HFFc6 (cell line): Measurements from ENCODE around the gene LDLR. TPM values are rescaled to one million over a fixed set of nuclear protein-coding genes. Genes with fewer than 3 reads are reported as not detected.

Experiments
- DNase-seq: peaks from one replicate; pipeline ENCODE4 v3.0.0-alpha.2; 2018
- H3K27ac Mint-ChIP-seq: 2 replicates; pipeline ENCODE4 v1.8.0; 2020; ENCODE audit warnings: mild to moderate bottlenecking, mixed read lengths
- H3K27me3 Mint-ChIP-seq: 2 replicates; pipeline ENCODE4 v1.8.0; 2021; ENCODE audit warnings: mild to moderate bottlenecking, moderate library complexity, mixed read lengths; ENCODE audit not compliant: insufficient read depth
- H3K36me3 Mint-ChIP-seq: 2 replicates; pipeline ENCODE4 v1.8.0; 2021; ENCODE audit warnings: low read depth, mixed read lengths
- H3K4me1 Mint-ChIP-seq: 2 replicates; pipeline ENCODE4 v1.8.0; 2020; ENCODE audit warnings: low read depth, mixed read lengths
- H3K4me3 Mint-ChIP-seq: 2 replicates; pipeline ENCODE4 v1.8.0; 2020; ENCODE audit warnings: mild to moderate bottlenecking, moderate library complexity, mixed read lengths
- H3K9me3 Mint-ChIP-seq: 2 replicates; pipeline ENCODE4 v1.8.0; 2020; ENCODE audit warnings: mild to moderate bottlenecking, mixed read lengths
- long read RNA-seq: library from polyadenylated mRNA; unstranded; transcript quantifications from one replicate; pipeline ENCODE4 v2.0.0, GENCODE V29; 2019
- total RNA-seq, 6 experiments: library from RNA; stranded (reverse); fragmentation: NEBNext Ultra II Directional; extraction: Animal tissue kit (Norgen Biotek cat#: 25700); gene quantifications; 2 replicates in 1 of 6; 3 replicates in 5 of 6; pipeline ENCODE4 v1.2.3, GENCODE V29; 2021
- TF ChIP-seq, protein P1 (sequence below): fragments of 200-600 bp; sonication (generic); IDR thresholded peaks from 2 replicates; pipeline ENCODE4 v1.5.0; 2021; ENCODE audit warnings: antibody characterized with exemption, mild to moderate bottlenecking

LDLR gene
- 10 to 100 TPM; 22.8 to 34.3 (median 28.0) TPM for total RNA-seq
- long read RNA-seq, partial matches to known transcripts, result 2 of 11 reads
- long read RNA-seq, other reads (novel, unspliced or antisense), result 5 of 11 reads

GRCh38 chr19:11089254-11090013 is at the start of gene LDLR:
LDLR (plus strand) TSS chr19:11089463; CDS start chr19:11089549, 86 bp downstream.
- peak within 1 kb of the TSS; percentile 100 for H3K27ac Mint-ChIP-seq
- H3K4me1 Mint-ChIP-seq, result peaks cover 41% of the 10 kb centered on the region
- peaks cover 2% of the 10 kb centered on the region; the same call in 1 of the 2 replicates for H3K36me3 Mint-ChIP-seq

DNA sequence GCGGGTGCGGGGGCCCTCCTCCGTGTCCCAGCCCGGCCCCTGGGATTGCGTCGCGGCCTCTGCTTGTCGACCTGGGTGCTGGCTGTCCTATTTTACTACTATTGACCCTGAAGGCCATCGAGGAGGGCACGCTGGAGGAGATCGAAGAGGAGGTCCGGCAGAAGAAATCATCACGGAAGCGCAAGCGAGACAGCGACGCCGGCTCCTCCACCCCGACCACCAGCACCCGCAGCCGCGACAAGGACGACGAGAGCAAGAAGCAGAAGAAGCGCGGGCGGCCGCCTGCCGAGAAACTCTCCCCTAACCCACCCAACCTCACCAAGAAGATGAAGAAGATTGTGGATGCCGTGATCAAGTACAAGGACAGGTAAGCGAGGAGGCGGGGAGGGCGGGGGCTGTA is 48.1 kb upstream of the LDLR start:
- Mint-ChIP-seq H3K27ac (no peak overlapping the region), H3K27me3 (peaks cover 5% of the 10 kb centered on the region), H3K36me3 (peaks cover 30% of the 10 kb centered on the region), H3K4me1 (no peaks in the 10 kb centered on the region), H3K4me3 (no peak overlapping the region), H3K9me3 (no peaks in the 10 kb centered on the region)
- TF ChIP-seq, protein P1, sequence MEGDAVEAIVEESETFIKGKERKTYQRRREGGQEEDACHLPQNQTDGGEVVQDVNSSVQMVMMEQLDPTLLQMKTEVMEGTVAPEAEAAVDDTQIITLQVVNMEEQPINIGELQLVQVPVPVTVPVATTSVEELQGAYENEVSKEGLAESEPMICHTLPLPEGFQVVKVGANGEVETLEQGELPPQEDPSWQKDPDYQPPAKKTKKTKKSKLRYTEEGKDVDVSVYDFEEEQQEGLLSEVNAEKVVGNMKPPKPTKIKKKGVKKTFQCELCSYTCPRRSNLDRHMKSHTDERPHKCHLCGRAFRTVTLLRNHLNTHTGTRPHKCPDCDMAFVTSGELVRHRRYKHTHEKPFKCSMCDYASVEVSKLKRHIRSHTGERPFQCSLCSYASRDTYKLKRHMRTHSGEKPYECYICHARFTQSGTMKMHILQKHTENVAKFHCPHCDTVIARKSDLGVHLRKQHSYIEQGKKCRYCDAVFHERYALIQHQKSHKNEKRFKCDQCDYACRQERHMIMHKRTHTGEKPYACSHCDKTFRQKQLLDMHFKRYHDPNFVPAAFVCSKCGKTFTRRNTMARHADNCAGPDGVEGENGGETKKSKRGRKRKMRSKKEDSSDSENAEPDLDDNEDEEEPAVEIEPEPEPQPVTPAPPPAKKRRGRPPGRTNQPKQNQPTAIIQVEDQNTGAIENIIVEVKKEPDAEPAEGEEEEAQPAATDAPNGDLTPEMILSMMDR, result no peak
- DNase-seq, result no peak

More at GRCh38 chr19:11089254-11090013, at the start of gene LDLR:
- peak; percentile 86 for DNase-seq
- no peaks in the 10 kb centered on the region for H3K9me3 Mint-ChIP-seq
- TF ChIP-seq, protein P1, result no peak
- H3K27me3 Mint-ChIP-seq, result peaks cover 4% of the 10 kb centered on the region
- peak within 1 kb of the TSS; percentile 87 for H3K4me3 Mint-ChIP-seq

DNA sequence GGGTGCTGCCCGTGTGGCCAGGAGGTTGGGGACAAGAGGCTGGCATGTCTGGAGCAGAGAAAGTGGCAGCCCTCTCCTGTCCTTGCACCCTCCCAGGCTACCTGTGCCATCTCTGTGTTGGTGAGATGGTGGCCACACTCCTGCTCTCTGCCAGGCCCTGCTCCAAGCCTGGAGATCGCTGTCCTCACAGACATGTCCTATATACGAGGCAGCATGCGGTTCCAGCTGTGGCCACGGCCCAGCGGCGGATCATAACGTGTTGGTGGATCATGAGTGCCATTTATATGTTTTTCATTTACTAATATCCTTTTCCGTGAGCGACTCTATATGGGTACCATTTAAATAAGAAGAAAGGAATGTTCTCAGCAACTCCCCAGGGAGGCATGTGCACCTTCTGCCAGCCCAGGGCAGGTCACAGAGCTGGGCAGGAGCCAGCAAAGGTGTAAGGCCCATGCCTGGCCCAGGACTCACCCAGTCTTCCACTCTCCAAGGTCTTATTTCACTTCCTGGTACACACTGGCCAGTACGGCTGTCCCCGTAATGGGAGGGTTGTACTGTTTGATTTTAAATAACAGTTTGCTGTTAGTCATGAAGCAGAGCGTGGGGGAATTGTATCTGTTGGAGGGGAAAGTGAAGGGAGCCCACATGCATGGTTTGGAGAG is 47.2 kb upstream of the LDLR start:
- Mint-ChIP-seq H3K9me3 (no peaks in the 10 kb centered on the region), H3K27ac (no peak overlapping the region), H3K36me3 (peaks cover 33% of the 10 kb centered on the region), H3K4me1 (no peaks in the 10 kb centered on the region), H3K4me3 (no peak overlapping the region), H3K27me3 (peaks cover 5% of the 10 kb centered on the region)
- DNase-seq, result no peak
- TF ChIP-seq, protein P1, result no peak

- H3K4me1 Mint-ChIP-seq, result no peaks in the 10 kb centered on the region
- no peak overlapping the region for H3K4me3 Mint-ChIP-seq
- H3K27ac Mint-ChIP-seq, result no peak overlapping the region
- no peak for DNase-seq
- H3K36me3 Mint-ChIP-seq, result peaks cover 30% of the 10 kb centered on the region
- TF ChIP-seq, protein P1, result no peak
- H3K9me3 Mint-ChIP-seq, result no peaks in the 10 kb centered on the region
- H3K27me3 Mint-ChIP-seq, result peaks cover 2% of the 10 kb centered on the region
Measured at GRCh38 chr19:11044431-11044830, 44.8 kb upstream of the LDLR start.

- TF ChIP-seq, protein P1, result no peak
- no peak overlapping the region for H3K27ac Mint-ChIP-seq
- peaks cover 2% of the 10 kb centered on the region; the same call in 1 of the 2 replicates for H3K27me3 Mint-ChIP-seq
- H3K4me3 Mint-ChIP-seq, result no peak overlapping the region
- no peaks in the 10 kb centered on the region for H3K4me1 Mint-ChIP-seq
- DNase-seq, result no peak
- H3K36me3 Mint-ChIP-seq, result peaks cover 30% of the 10 kb centered on the region
- H3K9me3 Mint-ChIP-seq, result no peaks in the 10 kb centered on the region
Measured at GRCh38 chr19:11045536-11045935, 43.7 kb upstream of the LDLR start.
